OCI-LY7 (cell line): ENCODE measurements around the gene GPHN. TPM values are rescaled to one million over a fixed set of nuclear protein-coding genes. Genes with fewer than 3 reads are reported as not detected.

Experiments
- BruUV-seq: library from RNA; stranded (reverse); fragments of 400-500 nt; replicated peaks from 2 replicates; lab custom pipeline; 2021; lab: Mats Ljungman, UMichigan
- CTCF ChIA-PET: fragments of 300-600 bp; sonication (Branson Sonifier 250); formaldehyde crosslinking; loops from one replicate; lab custom pipeline; 2022; ENCODE audit warnings: antibody characterized with exemption; ENCODE audit not compliant: unreplicated experiment; lab: Charles Lee
- POLR2A ChIA-PET: fragments of 300-600 bp; sonication (Branson Sonifier 250); formaldehyde crosslinking; loops from one replicate; lab custom pipeline; 2022; ENCODE audit warnings: antibody characterized with exemption; lab: Charles Lee
- DNase-seq: peaks from one replicate; pipeline ENCODE4 v3.0.0-alpha.2; 2015; ENCODE audit warnings: low spot score
- H2AFZ ChIP-seq: fragments of 200-600 bp; sonication (generic), shearing (Covaris generic); 2 replicates; pipeline ENCODE4 v1.6.1; 2014; ENCODE audit warnings: mild to moderate bottlenecking, antibody characterized with exemption, low read length, moderate library complexity
- H3K27ac ChIP-seq: fragments of 200-600 bp; sonication (generic); 2 replicates; pipeline ENCODE4 v1.5.1; 2014; ENCODE audit warnings: mixed run types, low read depth, mild to moderate bottlenecking, moderate library complexity, low read length, inconsistent platforms; ENCODE audit not compliant: poor library complexity, severe bottlenecking
- H3K36me3 ChIP-seq: fragments of 200-600 bp; sonication (generic); 2 replicates; pipeline ENCODE4 v1.6.1; 2014; ENCODE audit warnings: mild to moderate bottlenecking, antibody characterized with exemption, low read length, moderate library complexity, mixed read lengths; ENCODE audit not compliant: insufficient read depth
- H3K4me1 ChIP-seq: fragments of 200-600 bp; sonication (generic); 2 replicates; pipeline ENCODE4 v1.5.1; 2014; ENCODE audit warnings: mild to moderate bottlenecking, low read length; ENCODE audit not compliant: insufficient read depth, poor library complexity, severe bottlenecking
- H3K4me2 ChIP-seq: fragments of 200-600 bp; sonication (generic); 2 replicates; pipeline ENCODE4 v1.6.1; 2014; ENCODE audit warnings: mild to moderate bottlenecking, low read length
- H3K4me3 ChIP-seq: fragments of 200-600 bp; sonication (generic); 2 replicates; pipeline ENCODE4 v1.5.1; 2014; ENCODE audit warnings: mild to moderate bottlenecking, low read depth, low read length; ENCODE audit not compliant: poor library complexity, severe bottlenecking
- H3K79me2 ChIP-seq: fragments of 200-600 bp; sonication (generic); 2 replicates; pipeline ENCODE4 v1.6.1; 2016; ENCODE audit warnings: low read depth, mild to moderate bottlenecking, low read length, moderate library complexity, mixed read lengths; ENCODE audit not compliant: insufficient read depth
- H3K9me2 ChIP-seq: fragments of 200-600 bp; sonication (generic); 2 replicates; pipeline ENCODE4 v1.6.1; 2016; ENCODE audit warnings: mild to moderate bottlenecking, low read length, mixed read lengths; ENCODE audit not compliant: insufficient read depth
- H3K9me3 ChIP-seq: fragments of 200-600 bp; sonication (generic); 2 replicates; pipeline ENCODE4 v1.6.1; 2014; ENCODE audit warnings: mild to moderate bottlenecking, mixed run types, low read length, mixed read lengths
- H4K20me1 ChIP-seq: fragments of 200-600 bp; sonication (generic); 2 replicates; pipeline ENCODE4 v1.6.1; 2014; ENCODE audit warnings: mild to moderate bottlenecking, antibody characterized with exemption, low read length, moderate library complexity, mixed read lengths; ENCODE audit not compliant: insufficient read depth
- EZH2phosphoT487 ChIP-seq: fragments of 200-600 bp; sonication (generic); IDR thresholded peaks from 2 replicates; pipeline ENCODE4 v1.6.1; 2018; ENCODE audit warnings: low read depth, borderline replicate concordance, mild to moderate bottlenecking, mixed run types, antibody characterized with exemption, low read length, moderate library complexity, mixed read lengths
- intact Hi-C: fragments of 100-400 bp; cut with micrococcal nuclease; formaldehyde crosslinking; loops from one replicate; pipeline ENCODE4 v1.10.0; 2022; ENCODE audit not compliant: unreplicated experiment
- total RNA-seq, 2 experiments: library from RNA; depleted of rRNA in 1 of 2; stranded (reverse); fragments of >200 nt in 1 of 2; shearing (Covaris generic) in 1 of 2; gene quantifications; 2 replicates each; pipeline ENCODE4 v1.2.3, GENCODE V29; 2014 to 2022
- TF ChIP-seq, protein P1 (sequence below): fragments of 200-600 bp; sonication (generic); conservative IDR thresholded peaks from 2 replicates; pipeline ENCODE4 v1.5.1; 2014; ENCODE audit warnings: mild to moderate bottlenecking, antibody characterized with exemption, low read length, moderate library complexity, mixed read lengths

Gene GPHN
- total RNA-seq, 2 experiments from 2014 or later = not detected

DNA sequence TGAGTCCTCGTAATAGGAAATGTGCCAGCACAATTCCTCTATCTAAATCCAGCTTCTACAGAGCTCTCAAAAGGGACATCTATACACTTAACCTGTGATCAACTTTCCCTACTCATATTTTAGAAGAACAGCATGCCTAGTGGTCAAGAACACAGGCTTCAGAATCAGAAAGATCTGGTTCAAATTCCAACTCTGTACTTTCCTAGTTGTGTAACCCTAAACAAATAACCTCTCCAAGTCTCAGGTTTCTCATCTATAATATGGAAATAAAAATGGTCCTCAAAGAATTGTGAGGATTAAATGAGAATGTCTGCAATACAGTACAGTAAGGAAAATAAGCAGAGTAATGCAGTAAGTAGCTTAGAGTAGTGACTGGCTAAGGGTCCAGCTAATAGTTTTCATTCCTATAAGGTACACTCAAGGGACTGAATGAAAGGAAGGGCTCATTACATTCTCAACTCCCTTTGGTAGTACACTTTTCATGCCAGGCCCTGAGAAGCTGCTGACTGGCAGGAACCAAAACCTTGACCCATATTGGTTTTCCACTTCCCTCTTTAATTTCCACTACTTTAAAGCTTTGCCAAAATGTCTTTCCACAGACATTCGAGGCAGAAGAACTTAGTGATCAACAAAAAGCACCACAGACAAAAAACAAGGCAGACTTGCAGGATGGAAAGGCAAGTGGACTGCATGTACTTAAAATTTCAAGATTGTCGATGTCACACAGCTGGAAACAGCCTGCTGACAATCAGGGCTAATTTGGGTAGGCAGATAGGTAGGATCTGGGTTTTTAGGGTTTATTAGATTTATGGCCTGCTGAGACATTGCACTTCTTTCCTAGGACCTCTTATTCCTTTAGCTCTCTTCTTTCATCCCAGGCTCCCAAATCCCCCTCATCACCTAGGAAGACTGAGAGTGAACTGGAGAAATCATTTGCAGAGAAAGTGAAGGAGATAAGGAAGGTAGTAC, 17.5 kb upstream of the GPHN start:
- Histone ChIP-seq H3K79me2 (no peaks in the 10 kb centered on the region), H3K4me1 (no peaks in the 10 kb centered on the region), H4K20me1 (no peaks in the 10 kb centered on the region), H3K4me3 (no peak overlapping the region), H3K4me2 (no peak overlapping the region), H3K36me3 (no peaks in the 10 kb centered on the region), H3K27ac (no peak overlapping the region), H2AFZ (no peak overlapping the region), H3K9me3 (no peaks in the 10 kb centered on the region), H3K9me2 (no peaks in the 10 kb centered on the region)
- TF ChIP-seq EZH2phosphoT487 = no peak
- TF ChIP-seq, protein P1, sequence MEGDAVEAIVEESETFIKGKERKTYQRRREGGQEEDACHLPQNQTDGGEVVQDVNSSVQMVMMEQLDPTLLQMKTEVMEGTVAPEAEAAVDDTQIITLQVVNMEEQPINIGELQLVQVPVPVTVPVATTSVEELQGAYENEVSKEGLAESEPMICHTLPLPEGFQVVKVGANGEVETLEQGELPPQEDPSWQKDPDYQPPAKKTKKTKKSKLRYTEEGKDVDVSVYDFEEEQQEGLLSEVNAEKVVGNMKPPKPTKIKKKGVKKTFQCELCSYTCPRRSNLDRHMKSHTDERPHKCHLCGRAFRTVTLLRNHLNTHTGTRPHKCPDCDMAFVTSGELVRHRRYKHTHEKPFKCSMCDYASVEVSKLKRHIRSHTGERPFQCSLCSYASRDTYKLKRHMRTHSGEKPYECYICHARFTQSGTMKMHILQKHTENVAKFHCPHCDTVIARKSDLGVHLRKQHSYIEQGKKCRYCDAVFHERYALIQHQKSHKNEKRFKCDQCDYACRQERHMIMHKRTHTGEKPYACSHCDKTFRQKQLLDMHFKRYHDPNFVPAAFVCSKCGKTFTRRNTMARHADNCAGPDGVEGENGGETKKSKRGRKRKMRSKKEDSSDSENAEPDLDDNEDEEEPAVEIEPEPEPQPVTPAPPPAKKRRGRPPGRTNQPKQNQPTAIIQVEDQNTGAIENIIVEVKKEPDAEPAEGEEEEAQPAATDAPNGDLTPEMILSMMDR = no peak
- ChIA-PET POLR2A (no interaction called here), CTCF (no interaction called here)
- intact Hi-C loops = loop anchor here (10.0 kb wide), 1 partner anchor 624 kb away; no protein-coding TSS in a partner anchor
- no peak for DNase-seq
- BruUV-seq = no TSS peak

DNA sequence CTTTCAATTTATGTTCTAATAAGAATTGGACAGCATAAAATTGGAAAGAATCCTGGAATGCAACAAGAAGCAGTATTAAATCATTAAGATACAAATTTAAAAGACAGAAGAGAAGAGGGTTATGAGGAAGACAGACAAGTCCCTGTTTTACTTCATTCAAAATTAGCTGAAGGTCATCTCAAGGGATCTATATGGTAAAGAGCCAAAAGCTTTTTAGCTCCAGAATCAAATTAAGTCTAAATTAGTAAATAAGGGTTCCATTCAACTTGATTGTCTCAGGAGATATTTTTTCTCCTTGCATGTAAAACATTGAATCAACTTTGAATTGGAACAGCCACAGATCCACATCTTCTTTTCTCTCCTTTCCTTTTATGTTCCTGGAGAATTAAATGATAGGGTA, 14.2 kb upstream of the GPHN start:
- intact Hi-C loops = loop anchor here (10.0 kb wide), 1 partner anchor 621 kb away; no protein-coding TSS in a partner anchor
- no peaks in the 10 kb centered on the region for H3K36me3 ChIP-seq
- DNase-seq = no peak
- no TSS peak for BruUV-seq
- H3K4me2 ChIP-seq = no peak overlapping the region
- H3K9me2 ChIP-seq = no peaks in the 10 kb centered on the region
- CTCF ChIA-PET = no interaction called here
- TF ChIP-seq, protein P1 = no peak
- no peak for TF ChIP-seq EZH2phosphoT487
- no peaks in the 10 kb centered on the region for H3K79me2 ChIP-seq
- H3K4me1 ChIP-seq = no peaks in the 10 kb centered on the region
- no peaks in the 10 kb centered on the region for H4K20me1 ChIP-seq
- no peak overlapping the region for H2AFZ ChIP-seq
- H3K4me3 ChIP-seq = no peak overlapping the region
- no peaks in the 10 kb centered on the region for H3K9me3 ChIP-seq
- no peak overlapping the region for H3K27ac ChIP-seq
- POLR2A ChIA-PET = no interaction called here
